Astrocyte (in vitro differentiated cells and primary cell): ENCODE measurements around the gene SFMBT2.

Experiments used
- EZH2 ChIP-seq: IDR thresholded peaks from 2 replicates; pipeline ENCODE4 v1.6.1; 2012; ENCODE audit warnings: mild to moderate bottlenecking, low read length, inconsistent platforms; ENCODE audit not compliant: insufficient read depth
- TF ChIP-seq, protein P1 (sequence below): IDR thresholded peaks from 2 replicates; pipeline ENCODE4 v1.5.1; 2011; ENCODE audit warnings: low read depth, mild to moderate bottlenecking, inconsistent platforms, low read length, moderate library complexity; ENCODE audit not compliant: insufficient read depth

- TF ChIP-seq, protein P1, sequence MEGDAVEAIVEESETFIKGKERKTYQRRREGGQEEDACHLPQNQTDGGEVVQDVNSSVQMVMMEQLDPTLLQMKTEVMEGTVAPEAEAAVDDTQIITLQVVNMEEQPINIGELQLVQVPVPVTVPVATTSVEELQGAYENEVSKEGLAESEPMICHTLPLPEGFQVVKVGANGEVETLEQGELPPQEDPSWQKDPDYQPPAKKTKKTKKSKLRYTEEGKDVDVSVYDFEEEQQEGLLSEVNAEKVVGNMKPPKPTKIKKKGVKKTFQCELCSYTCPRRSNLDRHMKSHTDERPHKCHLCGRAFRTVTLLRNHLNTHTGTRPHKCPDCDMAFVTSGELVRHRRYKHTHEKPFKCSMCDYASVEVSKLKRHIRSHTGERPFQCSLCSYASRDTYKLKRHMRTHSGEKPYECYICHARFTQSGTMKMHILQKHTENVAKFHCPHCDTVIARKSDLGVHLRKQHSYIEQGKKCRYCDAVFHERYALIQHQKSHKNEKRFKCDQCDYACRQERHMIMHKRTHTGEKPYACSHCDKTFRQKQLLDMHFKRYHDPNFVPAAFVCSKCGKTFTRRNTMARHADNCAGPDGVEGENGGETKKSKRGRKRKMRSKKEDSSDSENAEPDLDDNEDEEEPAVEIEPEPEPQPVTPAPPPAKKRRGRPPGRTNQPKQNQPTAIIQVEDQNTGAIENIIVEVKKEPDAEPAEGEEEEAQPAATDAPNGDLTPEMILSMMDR = no peak
- no peak for TF ChIP-seq EZH2
These were observed 293.5 kb downstream of the SFMBT2 start for GRCh38 chr10:7117177-7117799.
